Thyroid gland (tissue), 4 donors: ENCODE measurements around the gene SORCS2.

ENCODE experiments used
- POLR2A ChIP-seq, 2 donors: fragments of 450-650 bp; IDR thresholded peaks; one replicate each; pipeline ENCODE4 v1.6.1; 2017; ENCODE audit warnings: antibody characterized with exemption in 2 of 2, mild to moderate bottlenecking in 2 of 2, moderate library complexity in 1 of 2
- TF ChIP-seq, protein P1 (sequence below), 6 experiments: fragments of 200-600 bp in 3 of 6; fragments of 450-650 bp in 3 of 6; sonication (generic) in 3 of 6; IDR thresholded peaks; one replicate each; pipeline ENCODE4 v1.5.1; 2016 to 2019; ENCODE audit warnings: antibody characterized with exemption in 6 of 6, mild to moderate bottlenecking in 2 of 6, inconsistent platforms in 1 of 6, moderate library complexity in 1 of 6

DNA sequence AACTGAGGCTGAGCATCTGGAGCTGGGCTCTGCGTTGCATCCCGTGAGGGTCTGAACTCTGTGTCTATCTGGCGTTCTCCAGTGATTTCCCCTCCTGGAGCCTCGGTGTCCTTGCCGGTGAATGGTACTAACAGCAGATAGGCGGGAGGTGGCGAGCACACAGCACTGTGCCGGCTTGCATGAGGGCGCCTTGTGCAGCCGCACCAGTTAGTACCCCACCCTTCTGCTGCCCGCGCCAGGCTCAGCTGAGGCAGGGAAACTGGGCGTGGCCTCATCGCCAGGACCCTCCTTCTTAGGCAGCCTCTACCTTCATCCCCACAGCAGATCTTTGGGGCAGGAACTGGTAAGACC lies 42.7 kb downstream of the SORCS2 start:
- TF ChIP-seq, protein P1, sequence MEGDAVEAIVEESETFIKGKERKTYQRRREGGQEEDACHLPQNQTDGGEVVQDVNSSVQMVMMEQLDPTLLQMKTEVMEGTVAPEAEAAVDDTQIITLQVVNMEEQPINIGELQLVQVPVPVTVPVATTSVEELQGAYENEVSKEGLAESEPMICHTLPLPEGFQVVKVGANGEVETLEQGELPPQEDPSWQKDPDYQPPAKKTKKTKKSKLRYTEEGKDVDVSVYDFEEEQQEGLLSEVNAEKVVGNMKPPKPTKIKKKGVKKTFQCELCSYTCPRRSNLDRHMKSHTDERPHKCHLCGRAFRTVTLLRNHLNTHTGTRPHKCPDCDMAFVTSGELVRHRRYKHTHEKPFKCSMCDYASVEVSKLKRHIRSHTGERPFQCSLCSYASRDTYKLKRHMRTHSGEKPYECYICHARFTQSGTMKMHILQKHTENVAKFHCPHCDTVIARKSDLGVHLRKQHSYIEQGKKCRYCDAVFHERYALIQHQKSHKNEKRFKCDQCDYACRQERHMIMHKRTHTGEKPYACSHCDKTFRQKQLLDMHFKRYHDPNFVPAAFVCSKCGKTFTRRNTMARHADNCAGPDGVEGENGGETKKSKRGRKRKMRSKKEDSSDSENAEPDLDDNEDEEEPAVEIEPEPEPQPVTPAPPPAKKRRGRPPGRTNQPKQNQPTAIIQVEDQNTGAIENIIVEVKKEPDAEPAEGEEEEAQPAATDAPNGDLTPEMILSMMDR (IDR thresholded peaks at IDR 0.05): no peak
- TF ChIP-seq POLR2A (IDR thresholded peaks at IDR 0.05): no peak
